GM19023 (cell line): ENCODE measurements around the gene PKD1L1.

ENCODE experiments used
- ATAC-seq: cut with Tn5 transposase; IDR thresholded peaks from one replicate; pipeline ENCODE4 v1.9.1; 2021; ENCODE audit warnings: mild to moderate bottlenecking, moderate library complexity; ENCODE audit not compliant: unreplicated experiment

PKD1L1 gene

DNA sequence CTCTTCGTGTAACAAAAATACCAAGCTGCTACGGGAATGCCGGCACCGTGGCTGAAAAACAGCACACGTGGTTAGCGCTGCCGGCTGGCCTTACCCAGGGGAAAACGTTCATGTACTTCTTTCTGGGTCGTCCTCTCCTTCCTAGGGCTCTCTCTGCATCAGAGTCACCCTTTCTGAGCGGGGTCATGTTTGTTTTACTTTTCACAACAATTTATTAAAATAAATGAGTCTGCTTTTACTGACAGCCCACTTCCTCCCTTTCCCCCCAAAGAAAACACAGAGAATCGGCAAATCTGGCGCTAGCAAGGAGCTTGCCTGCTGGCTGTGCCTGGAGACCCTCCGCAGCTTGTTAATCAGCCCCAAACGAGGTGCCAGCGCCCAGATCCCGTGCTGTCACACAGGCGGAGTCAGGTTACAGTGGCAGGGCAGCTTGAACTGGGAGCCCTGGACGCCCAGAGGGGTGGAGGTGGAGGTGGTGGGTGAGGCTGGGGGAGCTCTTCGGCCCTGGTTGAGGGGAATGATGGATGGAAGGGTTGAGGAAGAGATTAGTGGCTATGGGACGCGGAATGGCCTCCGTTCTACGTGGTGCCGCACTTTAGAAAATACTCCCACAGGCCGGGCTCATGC is 204.2 kb downstream of the PKD1L1 start:
- no peak for ATAC-seq

DNA sequence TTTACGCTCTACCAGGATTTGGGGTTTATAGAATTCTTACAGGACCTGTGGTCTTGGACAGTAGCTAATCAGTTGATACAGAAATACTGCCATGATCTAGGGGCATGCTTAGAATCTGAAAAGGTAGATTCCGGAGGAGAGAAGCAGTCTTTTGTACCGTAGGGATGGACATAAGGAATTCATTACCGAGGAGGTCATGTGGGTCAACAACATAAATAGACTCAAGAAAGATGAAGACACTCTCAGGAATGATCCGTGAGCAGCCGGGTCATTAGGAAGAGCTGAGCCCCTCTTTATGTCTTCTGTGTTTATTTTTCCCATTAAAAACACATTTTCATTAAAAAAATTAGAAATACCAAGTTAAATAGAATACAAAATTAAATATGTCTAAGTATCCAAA is 206.3 kb downstream of the PKD1L1 start:
- no peak for ATAC-seq

DNA sequence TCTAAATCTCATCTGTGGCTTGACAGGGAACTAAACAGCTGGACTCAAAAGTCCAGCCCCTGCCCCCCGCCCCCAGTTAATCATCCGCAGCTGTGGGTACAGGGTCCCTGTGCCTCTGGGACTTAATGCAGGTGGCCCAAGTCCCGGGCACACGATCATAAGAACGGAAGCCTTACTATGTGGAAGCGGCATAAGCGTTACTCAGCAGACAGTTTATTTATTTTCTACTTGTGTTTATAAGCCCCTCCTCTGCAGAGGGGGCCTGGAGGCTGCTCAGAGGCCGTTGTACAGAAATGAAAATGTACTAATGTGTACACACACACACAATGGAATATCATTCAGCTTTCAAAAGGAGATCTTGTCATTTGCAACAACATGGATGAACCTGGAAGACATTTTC is 208.4 kb downstream of the PKD1L1 start:
- ATAC-seq, result no peak

DNA sequence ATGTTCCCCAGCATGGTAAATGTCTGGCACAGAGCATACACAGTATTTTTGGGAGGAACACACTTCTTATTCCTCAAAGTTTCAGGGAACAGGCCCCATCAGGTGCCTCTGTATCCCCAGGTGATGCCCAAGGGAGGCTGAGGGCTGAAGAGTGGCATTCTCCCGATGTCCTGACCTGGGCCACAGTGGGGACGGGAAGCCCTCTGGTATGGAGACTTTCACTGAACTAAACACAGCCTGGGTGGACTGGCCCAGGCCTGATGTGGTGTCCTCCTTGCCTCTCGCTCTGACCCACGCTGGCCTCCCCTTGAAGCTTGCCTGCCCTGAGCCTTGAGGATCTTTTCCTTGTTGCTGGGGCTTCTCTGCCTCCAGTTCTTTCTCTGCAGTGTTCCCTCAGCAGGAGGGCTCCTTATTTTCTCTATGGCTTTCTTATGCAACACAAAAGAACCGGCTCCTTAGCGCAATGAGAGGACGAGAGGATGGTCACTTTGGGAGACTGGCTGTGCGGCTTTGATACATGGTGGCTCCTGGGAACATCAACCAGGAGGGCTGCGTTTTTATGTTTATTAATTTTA is 208.9 kb downstream of the PKD1L1 start:
- no peak for ATAC-seq

DNA sequence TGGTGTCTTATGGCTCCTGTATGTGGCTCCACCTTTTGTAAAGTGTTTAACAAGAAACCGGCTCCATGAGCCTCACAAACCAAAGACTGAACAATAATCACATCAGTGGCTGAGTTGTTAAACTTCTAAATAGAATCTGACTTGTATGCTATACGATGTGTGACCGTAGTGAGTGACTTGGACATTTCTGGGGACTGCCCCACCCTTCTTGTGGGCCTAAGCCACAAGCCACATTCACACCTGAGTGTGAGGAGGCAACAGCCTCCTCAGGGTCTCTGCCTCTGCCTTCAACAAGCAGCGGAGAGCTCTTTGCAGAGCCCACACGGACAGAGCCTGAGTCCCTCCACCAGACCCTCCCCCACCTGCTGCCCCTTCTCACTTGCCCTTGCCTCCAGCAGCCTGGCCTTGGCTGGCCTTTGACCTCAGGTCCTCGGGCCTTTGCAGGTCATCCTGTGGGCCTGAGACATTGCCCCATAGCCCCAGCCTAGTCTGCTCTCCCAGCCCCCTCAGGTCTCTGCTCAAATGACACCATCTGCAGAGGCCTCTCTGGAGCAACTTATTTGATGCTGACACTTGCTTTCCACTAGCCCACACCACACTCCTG is 209.6 kb downstream of the PKD1L1 start:
- ATAC-seq, result no peak

DNA sequence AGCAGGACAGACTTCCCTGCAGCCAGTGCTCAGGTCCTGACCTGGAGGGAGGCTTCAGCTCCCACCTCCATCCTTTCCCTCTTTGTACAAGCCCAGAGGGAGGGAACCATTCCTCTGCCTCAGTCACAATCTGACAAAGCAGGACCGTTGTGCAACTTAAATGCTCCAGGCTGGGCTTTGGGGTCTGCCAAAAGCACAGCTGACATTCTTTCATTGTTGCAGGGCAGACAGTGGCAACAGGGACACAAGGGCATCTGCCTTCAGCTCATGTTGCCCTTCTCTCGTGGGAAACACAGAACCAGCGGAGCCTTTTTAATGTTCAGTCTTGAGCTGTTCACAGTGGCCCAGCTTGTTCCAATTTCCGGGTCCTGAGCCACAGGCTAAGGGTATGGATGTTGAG is 210.7 kb downstream of the PKD1L1 start:
- no peak for ATAC-seq

DNA sequence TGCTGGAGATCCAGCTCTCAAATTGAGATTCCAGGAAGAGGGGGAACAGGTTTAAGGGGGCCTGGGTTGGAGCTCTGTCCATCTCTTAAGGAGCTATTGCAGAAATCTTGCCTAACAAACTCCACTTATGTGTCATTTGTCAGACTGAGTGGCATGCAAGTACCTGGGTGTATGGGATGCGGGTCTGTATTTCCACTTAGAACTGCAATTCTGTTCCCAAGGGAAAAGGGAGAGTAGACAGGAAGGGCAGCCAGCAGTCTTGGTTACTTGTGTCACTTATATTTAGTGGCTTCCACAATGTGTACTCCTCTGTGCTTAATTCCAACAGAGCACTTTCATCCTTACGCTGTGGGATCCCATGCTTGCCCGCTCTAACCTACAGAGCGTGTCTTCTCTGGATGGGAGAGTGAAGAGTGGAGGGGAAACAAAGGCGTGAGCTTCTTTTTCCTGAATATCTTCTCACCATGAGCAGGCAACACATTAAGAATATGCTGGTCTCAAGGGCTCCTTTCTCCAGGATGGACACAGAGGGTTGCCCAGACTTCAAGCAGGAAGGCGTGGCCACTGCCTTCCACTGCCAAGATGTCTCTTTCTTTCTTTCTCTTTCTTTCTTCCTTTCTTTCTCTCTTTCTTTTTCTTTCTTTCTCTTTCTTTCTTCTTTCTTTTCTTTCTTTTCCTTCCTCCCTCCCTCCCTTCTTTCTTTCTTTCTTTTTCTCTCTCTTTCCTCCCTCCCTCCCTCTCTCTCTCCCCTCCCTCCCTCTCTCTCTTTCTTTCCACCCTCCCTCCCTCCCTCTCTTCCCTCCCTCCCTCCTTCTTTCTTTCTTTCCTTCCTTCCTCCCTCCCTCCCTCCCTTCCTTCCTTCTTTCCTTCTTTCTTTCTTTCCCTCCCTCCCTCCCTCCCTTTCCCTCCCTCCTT is 212.6 kb downstream of the PKD1L1 start:
- ATAC-seq, result no peak

DNA sequence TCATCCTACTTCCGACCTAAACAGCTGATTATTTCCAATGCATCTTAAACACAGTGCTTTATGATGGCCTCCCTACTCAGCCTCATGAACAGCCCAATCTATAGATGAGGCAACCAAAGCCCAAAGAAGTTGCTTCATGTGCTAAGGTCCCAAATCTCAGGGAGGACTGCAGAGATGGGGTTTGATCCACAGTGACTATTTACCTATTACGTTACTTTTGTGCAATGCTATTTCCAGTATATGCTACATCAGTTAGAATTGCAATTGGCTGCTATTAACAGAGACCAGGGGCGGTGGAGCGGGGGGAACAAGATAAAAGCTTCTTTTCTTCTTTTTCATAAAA is 213.3 kb downstream of the PKD1L1 start:
- no peak for ATAC-seq

DNA sequence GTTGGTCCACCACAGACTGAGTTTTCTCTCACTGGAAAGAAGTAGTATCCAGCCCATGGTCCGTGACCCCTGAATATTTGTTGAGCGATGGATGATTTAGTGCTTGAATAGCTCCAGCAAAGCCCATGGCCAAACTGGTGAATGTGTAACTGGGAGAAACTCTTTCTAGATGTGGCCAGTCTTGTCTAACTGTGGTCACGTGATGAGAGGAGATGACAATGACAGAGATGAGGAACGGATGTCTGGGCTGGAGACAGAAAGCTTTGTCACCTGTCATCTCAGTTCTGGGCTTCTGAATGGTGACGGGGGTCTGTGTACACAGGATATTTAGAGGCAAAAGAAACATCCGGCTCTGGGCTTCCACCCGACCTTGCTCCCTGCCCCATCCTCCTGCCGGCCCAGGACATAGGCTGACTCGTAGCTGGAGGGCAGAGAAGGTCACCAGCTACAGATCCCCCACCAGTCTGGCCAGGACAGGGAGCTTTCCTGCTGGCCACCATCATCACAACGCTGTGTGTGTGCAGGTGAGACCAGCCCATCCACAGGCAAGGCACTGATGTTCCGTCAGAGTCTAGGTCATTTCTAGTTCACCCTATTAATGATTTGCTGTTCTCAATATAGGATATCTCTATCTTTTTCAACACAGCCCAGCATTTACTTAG is 213.8 kb downstream of the PKD1L1 start:
- ATAC-seq, result no peak

DNA sequence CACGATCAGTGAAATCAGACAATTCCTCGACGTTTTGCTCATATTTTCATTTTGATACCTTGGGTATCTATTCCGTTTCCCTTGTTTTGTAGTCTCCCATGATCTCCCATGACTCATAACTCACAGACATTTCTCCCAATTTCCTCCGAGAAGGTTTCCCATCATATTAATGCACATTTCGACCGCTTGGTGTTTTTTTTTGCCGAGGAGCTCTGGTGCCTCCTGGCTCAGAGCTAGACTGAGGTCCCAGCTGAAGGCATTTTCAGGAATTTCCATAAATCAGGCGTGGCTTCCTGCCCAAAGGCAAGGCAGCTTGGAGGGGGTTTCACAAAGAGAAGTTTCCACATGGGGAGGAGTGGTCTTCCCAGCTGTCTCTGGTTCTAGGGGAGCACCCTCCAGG is 218.1 kb downstream of the PKD1L1 start:
- ATAC-seq, result no peak

DNA sequence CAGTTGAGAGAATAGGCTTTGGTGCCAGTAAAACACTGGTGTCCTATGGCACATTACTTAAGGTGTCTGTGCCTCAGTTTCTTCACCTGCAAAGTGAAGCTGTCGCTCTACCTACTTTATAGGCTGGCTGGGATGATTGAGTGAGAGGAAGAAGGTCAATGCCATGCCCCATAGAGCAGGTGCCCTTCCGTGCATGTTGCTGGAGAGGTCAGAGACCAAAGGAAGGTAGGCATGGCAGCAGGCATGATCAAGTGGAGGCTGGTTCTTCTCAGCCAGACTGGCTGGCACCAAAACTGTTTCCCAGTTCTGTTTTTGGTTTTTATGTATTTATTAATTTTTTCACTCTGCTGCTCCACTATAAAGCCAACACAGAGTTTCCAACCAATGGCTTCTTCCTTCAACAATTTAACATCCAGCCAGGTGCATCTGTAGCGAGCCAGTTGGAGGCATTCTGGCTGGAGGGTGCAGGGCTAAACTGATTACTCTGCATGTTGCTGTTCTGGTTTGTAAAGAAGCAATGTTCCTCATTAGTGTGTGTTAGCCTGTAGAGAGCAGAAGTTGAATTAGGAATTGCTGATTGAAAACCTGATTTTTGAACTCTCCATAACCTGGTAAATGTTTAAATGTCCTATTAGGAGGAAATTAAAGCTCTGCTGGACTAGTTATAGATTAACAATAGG is 222.1 kb downstream of the PKD1L1 start:
- ATAC-seq, result no peak

DNA sequence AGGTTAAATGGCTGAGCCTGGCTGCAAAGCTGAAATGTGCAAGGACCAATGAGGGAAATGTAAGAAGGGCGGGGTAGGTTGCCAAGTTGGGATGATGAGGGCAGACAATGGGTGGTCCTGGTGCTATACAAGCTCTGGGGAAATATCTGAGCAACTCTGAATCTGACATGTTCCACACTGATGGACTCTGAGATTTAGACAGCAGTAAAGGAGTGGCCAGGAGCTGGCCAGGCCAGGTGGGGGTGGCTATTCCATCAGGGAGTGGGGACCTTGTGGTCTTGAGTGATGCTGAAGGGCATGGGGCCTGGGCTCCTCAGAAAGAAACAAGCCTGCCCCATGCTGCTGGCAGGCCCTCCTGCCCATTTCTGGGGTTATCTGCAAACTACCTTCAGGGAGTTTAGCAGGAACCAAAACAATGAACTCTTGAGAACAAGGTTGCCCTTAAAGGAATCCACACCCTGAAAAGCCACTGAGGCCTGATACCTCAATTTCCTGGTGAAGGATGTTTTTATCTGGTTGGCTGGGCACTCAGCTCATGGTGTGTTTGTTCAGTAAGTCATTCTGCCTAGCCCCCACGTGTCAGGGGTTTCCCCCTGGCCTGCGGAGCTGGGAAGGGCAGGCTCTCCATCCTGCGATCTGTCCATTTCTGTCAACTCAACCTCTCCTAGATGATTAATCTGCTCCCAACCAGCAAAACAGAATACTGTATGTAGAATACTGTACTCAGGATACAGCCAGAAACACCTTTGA is 223.1 kb downstream of the PKD1L1 start:
- ATAC-seq, result no peak
